HT-29 (cell line): ENCODE results near the gene IGSF8. TPM values are rescaled to one million over a fixed set of nuclear protein-coding genes. Genes with fewer than 3 reads are reported as not detected.
A peak's percentile ranks its signal among the peaks of the same experiment; 100 is the strongest.

Experiments
- DNase-seq: peaks from one replicate; pipeline ENCODE4 v3.0.0-alpha.2; 2015; ENCODE audit warnings: low spot score
- total RNA-seq: library from RNA; depleted of rRNA; stranded (reverse); fragments of >200 nt; shearing (Covaris generic); gene quantifications from 2 replicates; pipeline ENCODE4 v1.2.3, GENCODE V29; 2014; rRNA removed

The IGSF8 gene
- total RNA-seq, result 21.9 and 24.7 TPM in 2 replicates

GRCh38 chr1:160097911-160098851 lies at the start of gene IGSF8:
TSS of gene IGSF8 (minus strand) at chr1:160098619. CDS start at chr1:160098472, 147 bp downstream.
- DNase-seq, result peak; percentile 74

GRCh38 chr1:160148121-160148520 lies 49.7 kb upstream of the IGSF8 start:
- no peak for DNase-seq

GRCh38 chr1:160146107-160146506 lies 47.7 kb upstream of the IGSF8 start:
- DNase-seq, result no peak

- DNase-seq, result no peak
Measured at GRCh38 chr1:160144921-160145320, 46.5 kb upstream of the IGSF8 start.

GRCh38 chr1:160143695-160144094 lies 45.3 kb upstream of the IGSF8 start:
- no peak for DNase-seq

GRCh38 chr1:160139840-160140239 lies 41.4 kb upstream of the IGSF8 start:
- no peak for DNase-seq

- no peak for DNase-seq
Measured at GRCh38 chr1:160137216-160137862, 38.9 kb upstream of the IGSF8 start.

- DNase-seq, result no peak
Measured at GRCh38 chr1:160136926-160137200, 38.4 kb upstream of the IGSF8 start.

GRCh38 chr1:160136121-160136925 lies 37.9 kb upstream of the IGSF8 start:
- DNase-seq, result no peak

GRCh38 chr1:160134791-160135572 lies 36.6 kb upstream of the IGSF8 start:
- DNase-seq, result no peak

GRCh38 chr1:160133990-160134770 lies 35.8 kb upstream of the IGSF8 start:
- DNase-seq, result no peak

- no peak for DNase-seq
Measured at GRCh38 chr1:160131803-160132565, 33.6 kb upstream of the IGSF8 start.

GRCh38 chr1:160130939-160131338 lies 32.5 kb upstream of the IGSF8 start:
- no peak for DNase-seq

- DNase-seq, result no peak
Measured at GRCh38 chr1:160130486-160130885, 32.1 kb upstream of the IGSF8 start.

- DNase-seq, result no peak
Measured at GRCh38 chr1:160129966-160130365, 31.5 kb upstream of the IGSF8 start.

- no peak for DNase-seq
Measured at GRCh38 chr1:160129558-160129957, 31.1 kb upstream of the IGSF8 start.

- no peak for DNase-seq
Measured at GRCh38 chr1:160129046-160129445, 30.6 kb upstream of the IGSF8 start.

- no peak for DNase-seq
Measured at GRCh38 chr1:160128636-160129035, 30.2 kb upstream of the IGSF8 start.

GRCh38 chr1:160127865-160128523 lies 29.6 kb upstream of the IGSF8 start:
- DNase-seq, result peak; percentile 18
